ENCODE results near the gene TOMM40L.

GRCh38 chr1:161241682-161242081 lies 15.8 kb downstream of the TOMM40L start:
- TF ChIP-seq CTCF (IDR thresholded peaks at IDR 0.05) (no peak), POLR2AphosphoS5 (IDR thresholded peaks at IDR 0.05; ENCODE audit: low read depth, low read length) (no peak), REST (IDR thresholded peaks at IDR 0.05; ENCODE audit: insufficient read depth in 1 of 2, low read depth in 2 of 2, low read length in 1 of 2) (no peak), TCF7L2 (IDR thresholded peaks at IDR 0.05; ENCODE audit: low read depth, low read length) (no peak)

All from Panc1 (cell line).